HepG2 (cell line): ENCODE results near the gene OPRL1. TPM values are rescaled to one million over a fixed set of nuclear protein-coding genes. Genes with fewer than 3 reads are reported as not detected.

Experiments used
- ASH2L ChIP-seq: fragments of 300-600, 200-600 bp; sonication (generic); IDR thresholded peaks from 2 replicates; pipeline ENCODE4 v1.7.0; 2017; ENCODE audit warnings: low read depth, mild to moderate bottlenecking, moderate library complexity, mixed read lengths, low read length; ENCODE audit not compliant: insufficient read length
- ELF4 ChIP-seq: sonication (generic); formaldehyde crosslinking; IDR thresholded peaks from 2 replicates; pipeline ENCODE4 v1.5.0; 2020; ENCODE audit warnings: missing genetic modification reagents, mild to moderate bottlenecking, moderate library complexity, borderline replicate concordance
- GATAD2A ChIP-seq: IDR thresholded peaks from 2 replicates; pipeline ENCODE4 v1.6.1; 2016
- HOXD1 ChIP-seq: sonication (generic); formaldehyde crosslinking; IDR thresholded peaks from 2 replicates; pipeline ENCODE4 v1.5.0; 2020; ENCODE audit warnings: missing genetic modification reagents
- ISL2 ChIP-seq: sonication (generic); formaldehyde crosslinking; IDR thresholded peaks from 2 replicates; pipeline ENCODE4 v1.5.0; 2020; ENCODE audit warnings: missing genetic modification reagents
- JDP2 ChIP-seq: sonication (generic); formaldehyde crosslinking; IDR thresholded peaks from 2 replicates; pipeline ENCODE4 v1.8.1; 2022; ENCODE audit warnings: missing genetic modification reagents, borderline replicate concordance
- KLF11 ChIP-seq: IDR thresholded peaks from 2 replicates; pipeline ENCODE4 v1.6.1; 2016; ENCODE audit warnings: missing compliant biosample characterization
- LRRFIP1 ChIP-seq: sonication (generic); formaldehyde crosslinking; conservative IDR thresholded peaks from 2 replicates; pipeline ENCODE4 v1.4.0; 2020; ENCODE audit warnings: missing genetic modification reagents
- MBNL3 ChIP-seq: fragments of 250-450 bp; sonication (Bioruptor Pico); conservative IDR thresholded peaks from 2 replicates; pipeline ENCODE4 v1.8.0; 2022; ENCODE audit warnings: mild to moderate bottlenecking, inconsistent platforms
- POLR2AphosphoS5 ChIP-seq: IDR thresholded peaks from 2 replicates; pipeline ENCODE4 v1.6.1; 2012; ENCODE audit warnings: low read depth, low read length
- PRMT3 ChIP-seq: sonication (generic); formaldehyde crosslinking; IDR thresholded peaks from 2 replicates; pipeline ENCODE4 v1.8.1; 2022; ENCODE audit warnings: low read depth, mild to moderate bottlenecking, moderate library complexity, missing genetic modification reagents, borderline replicate concordance
- SMAD1 ChIP-seq: sonication (generic); formaldehyde crosslinking; IDR thresholded peaks from 2 replicates; pipeline ENCODE4 v1.4.0; 2020; ENCODE audit warnings: missing genetic modification reagents, low read depth, mild to moderate bottlenecking, borderline replicate concordance
- SP2 ChIP-seq: sonication (generic); formaldehyde crosslinking; IDR thresholded peaks from 2 replicates; pipeline ENCODE4 v1.5.1; 2020; ENCODE audit warnings: mild to moderate bottlenecking, missing genetic modification reagents
- TAF15 ChIP-seq: fragments of 200-400 bp; formaldehyde crosslinking; IDR thresholded peaks from one replicate; pipeline ENCODE4 v1.6.1; 2018; ENCODE audit warnings: mild to moderate bottlenecking, low read depth, low read length; ENCODE audit not compliant: poor library complexity, severe bottlenecking
- TRAFD1 ChIP-seq: sonication (generic); formaldehyde crosslinking; IDR thresholded peaks from 2 replicates; pipeline ENCODE4 v1.5.1; 2020; ENCODE audit warnings: missing genetic modification reagents, mild to moderate bottlenecking, borderline replicate concordance
- U2AF1 ChIP-seq: fragments of 200-400 bp; formaldehyde crosslinking; optimal IDR thresholded peaks from 2 replicates; pipeline ENCODE3; 2017; ENCODE audit warnings: mild to moderate bottlenecking, low read depth, low read length
- ZBTB1 ChIP-seq: sonication (generic); formaldehyde crosslinking; IDR thresholded peaks from 2 replicates; pipeline ENCODE4 v1.4.0; 2020; ENCODE audit warnings: missing genetic modification reagents, borderline replicate concordance
- ZBTB3 ChIP-seq: sonication (generic); formaldehyde crosslinking; IDR thresholded peaks from 2 replicates; pipeline ENCODE4 v1.4.0; 2020; ENCODE audit warnings: low read depth, mild to moderate bottlenecking, moderate library complexity, missing genetic modification reagents, borderline replicate concordance
- ZFAT ChIP-seq: sonication (generic); formaldehyde crosslinking; conservative IDR thresholded peaks from 2 replicates; pipeline ENCODE4 v1.8.1; 2023; ENCODE audit warnings: missing genetic modification reagents, inconsistent platforms
- ZMYM2 ChIP-seq: sonication (generic); formaldehyde crosslinking; IDR thresholded peaks from 2 replicates; pipeline ENCODE4 v1.8.0; 2022; ENCODE audit warnings: mild to moderate bottlenecking, missing genetic modification reagents
- ZNF17 ChIP-seq: sonication (generic); formaldehyde crosslinking; IDR thresholded peaks from 2 replicates; pipeline ENCODE4 v1.5.0; 2020; ENCODE audit warnings: mild to moderate bottlenecking, missing genetic modification reagents
- ZNF354B ChIP-seq: sonication (generic); formaldehyde crosslinking; IDR thresholded peaks from 2 replicates; pipeline ENCODE4 v1.8.0; 2022; ENCODE audit warnings: mild to moderate bottlenecking, missing genetic modification reagents
- ZNF589 ChIP-seq: sonication (generic); formaldehyde crosslinking; conservative IDR thresholded peaks from 2 replicates; pipeline ENCODE4 v1.8.0; 2022; ENCODE audit warnings: mild to moderate bottlenecking, moderate library complexity, missing genetic modification reagents
- ZNF605 ChIP-seq: sonication (generic); formaldehyde crosslinking; IDR thresholded peaks from 2 replicates; pipeline ENCODE4 v1.8.0; 2022; ENCODE audit warnings: mild to moderate bottlenecking, missing genetic modification reagents
- ZNF883 ChIP-seq: sonication (generic); formaldehyde crosslinking; IDR thresholded peaks from 2 replicates; pipeline ENCODE4 v1.5.1; 2020; ENCODE audit warnings: mild to moderate bottlenecking, missing genetic modification reagents; ENCODE audit errors: not compliant biosample characterization
- polyA plus RNA-seq, 8 experiments: library from polyadenylated mRNA; depleted of rRNA in 3 of 8; stranded (reverse) in 7 of 8; unstranded in 1 of 8; fragments of >200 nt; fragmentation: Illumina TruSeq in 4 of 8; extraction: Trizol in 4 of 8; gene quantifications; 2 replicates each; pipeline versions ENCODE4 v1.2.1 to v1.2.3, GENCODE V29; 2011 to 2016; ENCODE audit warnings: low read depth in 4 of 8, missing spikeins in 1 of 8, mixed read lengths in 1 of 8; ENCODE audit not compliant: insufficient read depth in 1 of 8
- total RNA-seq, 5 experiments: library from RNA; depleted of rRNA; stranded (reverse); fragments of >200 nt; fragmentation: Illumina TruSeq; extraction: Trizol; gene quantifications; 2 replicates each; pipeline ENCODE4 v1.2.3, GENCODE V29; 2016; ENCODE audit warnings: low read depth in 1 of 5
- TF ChIP-seq, protein P1 (sequence below): sonication (generic); formaldehyde crosslinking; IDR thresholded peaks from 2 replicates; pipeline ENCODE4 v1.4.0; 2020; ENCODE audit warnings: missing genetic modification reagents

The OPRL1 gene
- total and polyA plus RNA-seq, 2 of the 13 experiments (the other 11 are each of a cell fraction or from before 2014, with no cell fraction given), result 0.35 to 0.71 TPM

DNA sequence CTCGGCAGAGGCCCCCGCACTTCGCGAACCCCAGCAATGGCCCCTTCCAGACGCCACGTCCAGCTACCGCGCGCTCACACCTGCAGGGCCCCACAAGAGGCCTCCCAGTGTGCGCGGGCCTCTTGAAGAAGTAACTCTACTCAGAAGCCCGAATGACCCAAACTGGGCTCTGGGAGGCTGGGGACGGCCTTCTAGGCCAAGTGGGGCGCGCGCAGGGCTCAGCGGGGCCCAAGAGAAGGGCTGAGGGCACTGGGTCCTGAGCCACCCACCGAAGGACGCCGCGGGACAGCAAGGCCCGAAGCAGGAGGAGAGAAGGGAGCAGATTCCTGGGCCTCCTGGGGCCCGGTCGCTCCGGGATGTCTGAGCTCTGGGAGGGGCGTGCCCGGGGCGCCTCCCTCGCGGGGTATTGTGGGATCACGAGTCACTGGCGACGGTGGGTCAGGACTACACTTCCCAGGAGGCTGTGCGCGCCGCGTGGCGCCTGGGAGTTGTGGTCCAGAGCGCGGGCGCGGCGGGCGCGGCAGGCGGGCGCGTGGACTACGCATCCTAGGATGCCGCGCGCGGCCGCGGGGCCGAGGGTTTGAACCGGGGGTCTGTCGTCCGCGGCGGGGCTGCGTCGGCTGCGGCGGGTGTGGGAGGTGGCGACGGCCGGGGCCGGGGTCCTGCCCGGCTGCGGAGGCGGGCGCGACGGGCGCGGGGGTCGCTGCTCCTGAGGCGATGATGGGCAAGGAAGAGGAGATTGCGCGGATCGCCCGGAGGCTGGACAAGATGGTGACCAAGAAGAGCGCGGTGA, 17.1 kb upstream of the OPRL1 start, which contains the start of gene TCEA2 (continued):
- TF ChIP-seq TAF15 (peak; percentile 97), HOXD1 (peak; percentile 57), POLR2AphosphoS5 (peak; percentile 91), SMAD1 (CRISPR knock-in tag) (peak; percentile 96; the same call in 1 of the 2 replicates), ZBTB3 (CRISPR knock-in tag) (no peak; the same call in 1 of the 2 replicates), ZBTB1 (CRISPR knock-in tag) (peak; percentile 12; the same call in 1 of the 2 replicates), PRMT3 (CRISPR knock-in tag) (no peak), JDP2 (CRISPR knock-in tag) (peak; percentile 78), ISL2 (CRISPR knock-in tag) (no peak; the same call in none of the 2 replicates), ASH2L (peak; percentile 68), ZNF589 (peak; percentile 88; the same call in 1 of the 2 replicates), TRAFD1 (CRISPR knock-in tag) (0 out of 2 replicates have a peak, but pooled peaks have one; percentile 58), LRRFIP1 (CRISPR knock-in tag) (peak; percentile 41), ZNF17 (no peak), ZNF883 (CRISPR knock-in tag) (no peak), SP2 (CRISPR knock-in tag) (peak; percentile 69; the same call in 1 of the 2 replicates), ELF4 (no peak), U2AF1 (no peak), GATAD2A (peak; percentile 76), ZNF605 (CRISPR knock-in tag) (peak; percentile 82), ZMYM2 (no peak), MBNL3 (CRISPR knock-in tag) (no peak), ZFAT (no peak), KLF11 (CRISPR knock-in tag) (peak; percentile 90; the same call in 1 of the 2 replicates), ZNF354B (CRISPR knock-in tag) (no peak)
- TF ChIP-seq, protein P1, sequence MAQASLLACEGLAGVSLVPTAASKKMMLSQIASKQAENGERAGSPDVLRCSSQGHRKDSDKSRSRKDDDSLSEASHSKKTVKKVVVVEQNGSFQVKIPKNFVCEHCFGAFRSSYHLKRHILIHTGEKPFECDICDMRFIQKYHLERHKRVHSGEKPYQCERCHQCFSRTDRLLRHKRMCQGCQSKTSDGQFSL, result 0 out of 2 replicates have a peak, but pooled peaks have one; percentile 56
